ENCODE results near the gene FECH. TPM values are rescaled to one million over a fixed set of nuclear protein-coding genes. Genes with fewer than 3 reads are reported as not detected.

Gene FECH
- total and polyA plus RNA-seq, 10 of the 15 experiments (the other 5 are each of a cell fraction or from before 2014, with no cell fraction given): 9.9 to 50.0 (median 30.1) TPM

DNA sequence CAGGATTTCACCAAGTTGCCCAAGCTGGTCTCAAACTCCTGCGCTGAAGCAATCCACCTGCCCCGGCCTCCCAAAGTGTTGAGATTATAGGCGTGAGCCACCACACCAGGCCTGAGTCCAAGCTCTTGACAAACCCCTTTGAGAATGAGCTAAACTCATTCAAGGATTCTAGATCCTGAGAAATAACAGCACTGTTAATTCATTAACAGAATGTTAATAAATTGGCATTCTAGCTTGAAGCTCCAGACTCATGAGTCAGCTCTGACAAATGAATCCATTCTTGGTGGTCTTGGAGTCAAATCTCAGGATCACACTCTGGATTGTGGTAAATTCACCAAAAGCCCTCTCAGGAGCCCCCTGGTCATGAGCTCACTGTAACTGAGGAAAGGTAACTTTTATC is 33.4 kb upstream of the FECH start (continued):
- TF ChIP-seq, protein P1, sequence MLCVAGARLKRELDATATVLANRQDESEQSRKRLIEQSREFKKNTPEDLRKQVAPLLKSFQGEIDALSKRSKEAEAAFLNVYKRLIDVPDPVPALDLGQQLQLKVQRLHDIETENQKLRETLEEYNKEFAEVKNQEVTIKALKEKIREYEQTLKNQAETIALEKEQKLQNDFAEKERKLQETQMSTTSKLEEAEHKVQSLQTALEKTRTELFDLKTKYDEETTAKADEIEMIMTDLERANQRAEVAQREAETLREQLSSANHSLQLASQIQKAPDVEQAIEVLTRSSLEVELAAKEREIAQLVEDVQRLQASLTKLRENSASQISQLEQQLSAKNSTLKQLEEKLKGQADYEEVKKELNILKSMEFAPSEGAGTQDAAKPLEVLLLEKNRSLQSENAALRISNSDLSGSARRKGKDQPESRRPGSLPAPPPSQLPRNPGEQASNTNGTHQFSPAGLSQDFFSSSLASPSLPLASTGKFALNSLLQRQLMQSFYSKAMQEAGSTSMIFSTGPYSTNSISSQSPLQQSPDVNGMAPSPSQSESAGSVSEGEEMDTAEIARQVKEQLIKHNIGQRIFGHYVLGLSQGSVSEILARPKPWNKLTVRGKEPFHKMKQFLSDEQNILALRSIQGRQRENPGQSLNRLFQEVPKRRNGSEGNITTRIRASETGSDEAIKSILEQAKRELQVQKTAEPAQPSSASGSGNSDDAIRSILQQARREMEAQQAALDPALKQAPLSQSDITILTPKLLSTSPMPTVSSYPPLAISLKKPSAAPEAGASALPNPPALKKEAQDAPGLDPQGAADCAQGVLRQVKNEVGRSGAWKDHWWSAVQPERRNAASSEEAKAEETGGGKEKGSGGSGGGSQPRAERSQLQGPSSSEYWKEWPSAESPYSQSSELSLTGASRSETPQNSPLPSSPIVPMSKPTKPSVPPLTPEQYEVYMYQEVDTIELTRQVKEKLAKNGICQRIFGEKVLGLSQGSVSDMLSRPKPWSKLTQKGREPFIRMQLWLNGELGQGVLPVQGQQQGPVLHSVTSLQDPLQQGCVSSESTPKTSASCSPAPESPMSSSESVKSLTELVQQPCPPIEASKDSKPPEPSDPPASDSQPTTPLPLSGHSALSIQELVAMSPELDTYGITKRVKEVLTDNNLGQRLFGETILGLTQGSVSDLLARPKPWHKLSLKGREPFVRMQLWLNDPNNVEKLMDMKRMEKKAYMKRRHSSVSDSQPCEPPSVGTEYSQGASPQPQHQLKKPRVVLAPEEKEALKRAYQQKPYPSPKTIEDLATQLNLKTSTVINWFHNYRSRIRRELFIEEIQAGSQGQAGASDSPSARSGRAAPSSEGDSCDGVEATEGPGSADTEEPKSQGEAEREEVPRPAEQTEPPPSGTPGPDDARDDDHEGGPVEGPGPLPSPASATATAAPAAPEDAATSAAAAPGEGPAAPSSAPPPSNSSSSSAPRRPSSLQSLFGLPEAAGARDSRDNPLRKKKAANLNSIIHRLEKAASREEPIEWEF (IDR thresholded peaks at IDR 0.05; ENCODE audit: insufficient replicate concordance, low read depth, low read length): no peak
- TF ChIP-seq, protein P2, sequence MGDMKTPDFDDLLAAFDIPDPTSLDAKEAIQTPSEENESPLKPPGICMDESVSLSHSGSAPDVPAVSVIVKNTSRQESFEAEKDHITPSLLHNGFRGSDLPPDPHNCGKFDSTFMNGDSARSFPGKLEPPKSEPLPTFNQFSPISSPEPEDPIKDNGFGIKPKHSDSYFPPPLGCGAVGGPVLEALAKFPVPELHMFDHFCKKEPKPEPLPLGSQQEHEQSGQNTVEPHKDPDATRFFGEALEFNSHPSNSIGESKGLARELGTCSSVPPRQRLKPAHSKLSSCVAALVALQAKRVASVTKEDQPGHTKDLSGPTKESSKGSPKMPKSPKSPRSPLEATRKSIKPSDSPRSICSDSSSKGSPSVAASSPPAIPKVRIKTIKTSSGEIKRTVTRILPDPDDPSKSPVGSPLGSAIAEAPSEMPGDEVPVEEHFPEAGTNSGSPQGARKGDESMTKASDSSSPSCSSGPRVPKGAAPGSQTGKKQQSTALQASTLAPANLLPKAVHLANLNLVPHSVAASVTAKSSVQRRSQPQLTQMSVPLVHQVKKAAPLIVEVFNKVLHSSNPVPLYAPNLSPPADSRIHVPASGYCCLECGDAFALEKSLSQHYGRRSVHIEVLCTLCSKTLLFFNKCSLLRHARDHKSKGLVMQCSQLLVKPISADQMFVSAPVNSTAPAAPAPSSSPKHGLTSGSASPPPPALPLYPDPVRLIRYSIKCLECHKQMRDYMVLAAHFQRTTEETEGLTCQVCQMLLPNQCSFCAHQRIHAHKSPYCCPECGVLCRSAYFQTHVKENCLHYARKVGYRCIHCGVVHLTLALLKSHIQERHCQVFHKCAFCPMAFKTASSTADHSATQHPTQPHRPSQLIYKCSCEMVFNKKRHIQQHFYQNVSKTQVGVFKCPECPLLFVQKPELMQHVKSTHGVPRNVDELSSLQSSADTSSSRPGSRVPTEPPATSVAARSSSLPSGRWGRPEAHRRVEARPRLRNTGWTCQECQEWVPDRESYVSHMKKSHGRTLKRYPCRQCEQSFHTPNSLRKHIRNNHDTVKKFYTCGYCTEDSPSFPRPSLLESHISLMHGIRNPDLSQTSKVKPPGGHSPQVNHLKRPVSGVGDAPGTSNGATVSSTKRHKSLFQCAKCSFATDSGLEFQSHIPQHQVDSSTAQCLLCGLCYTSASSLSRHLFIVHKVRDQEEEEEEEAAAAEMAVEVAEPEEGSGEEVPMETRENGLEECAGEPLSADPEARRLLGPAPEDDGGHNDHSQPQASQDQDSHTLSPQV (IDR thresholded peaks at IDR 0.05): no peak
- TF ChIP-seq NFYB (IDR thresholded peaks at IDR 0.05; ENCODE audit: insufficient read depth, low read depth, low read length) (no peak), TBL1XR1 (IDR thresholded peaks at IDR 0.05; ENCODE audit: low read depth, low read length) (no peak), ZNF384 (IDR thresholded peaks at IDR 0.05; ENCODE audit: borderline replicate concordance, low read depth, low read length) (no peak)

Data from GM12878 (cell line).